C4-2B (cell line): ENCODE results near the gene CD99.
A peak's percentile ranks its signal among the peaks of the same experiment; 100 is the strongest.

Source experiments
- H3K27ac ChIP-seq: fragments of 450-650 bp; 2 replicates; pipeline ENCODE4 v1.5.1; 2017
- CTCF ChIP-seq: fragments of 450-650 bp; conservative IDR thresholded peaks from 2 replicates; pipeline ENCODE4 v1.5.1; 2017; ENCODE audit warnings: mild to moderate bottlenecking
- ZFX ChIP-seq: fragments of 450-650 bp; IDR thresholded peaks from 2 replicates; pipeline ENCODE4 v1.6.1; 2017

Gene CD99

GRCh38 chrX:2701600-2701999 is 10.5 kb downstream of the CD99 start:
- no peak for TF ChIP-seq ZFX
- no peak for TF ChIP-seq CTCF
- H3K27ac ChIP-seq = no peak overlapping the region

- no peak overlapping the region for H3K27ac ChIP-seq
- TF ChIP-seq ZFX (no peak), CTCF (no peak)
These were observed 12.9 kb downstream of the CD99 start for GRCh38 chrX:2703991-2704369.

- TF ChIP-seq ZFX (no peak), CTCF (no peak)
- no peak overlapping the region for H3K27ac ChIP-seq
These were observed 14.1 kb downstream of the CD99 start for GRCh38 chrX:2705046-2705832.

- TF ChIP-seq ZFX (no peak), CTCF (no peak)
- H3K27ac ChIP-seq = peak overlapping the region; percentile 53
These were observed 16.3 kb downstream of the CD99 start for GRCh38 chrX:2707334-2707760.

GRCh38 chrX:2708021-2708420 is 16.9 kb downstream of the CD99 start:
- no peak for TF ChIP-seq ZFX
- TF ChIP-seq CTCF = no peak
- peak overlapping the region; percentile 53 for H3K27ac ChIP-seq

GRCh38 chrX:2708592-2709188 is 17.6 kb downstream of the CD99 start:
- TF ChIP-seq ZFX = no peak
- TF ChIP-seq CTCF = no peak
- H3K27ac ChIP-seq = no peak overlapping the region

GRCh38 chrX:2709556-2709955 is 18.5 kb downstream of the CD99 start:
- TF ChIP-seq CTCF (no peak), ZFX (no peak)
- H3K27ac ChIP-seq = no peak overlapping the region
